ENCODE data around the gene OR51G1. TPM values are rescaled to one million over a fixed set of nuclear protein-coding genes. Genes with fewer than 3 reads are reported as not detected.

The OR51G1 gene
- total RNA-seq, 1 experiment from 2014 or later: not detected

- Mint-ChIP-seq H3K27me3 (ENCODE audit: unreplicated experiment) (no peaks in the 10 kb centered on the region), H3K4me1 (ENCODE audit: low read depth, unreplicated experiment) (no peaks in the 10 kb centered on the region), H3K4me3 (ENCODE audit: low read depth, unreplicated experiment) (no peak within 1 kb of the TSS), H3K27ac (ENCODE audit: unreplicated experiment) (no peak within 1 kb of the TSS), H3K9me3 (ENCODE audit: low read depth, unreplicated experiment) (no peaks in the 10 kb centered on the region), H3K36me3 (ENCODE audit: insufficient read depth, unreplicated experiment) (no peaks in the 10 kb centered on the region)
- CTCF ChIA-PET: no interaction called here
- intact Hi-C loops (cut with micrococcal nuclease; ENCODE audit: unreplicated experiment): no loop called here
- no peak for DNase-seq
- BruUV-seq (replicated peaks): no TSS peak
- no peak for TF ChIP-seq CTCF (IDR thresholded peaks at IDR 0.05; ENCODE audit: unreplicated experiment)
Measured at GRCh38 chr11:4903484-4903883, 20.7 kb downstream of the OR51G1 start, which contains the start of gene OR51A7. TSS of gene OR51A7 (plus strand) at chr11:4903783. CDS start at chr11:4907370, 3,587 bp downstream.

- no peak overlapping the region for H3K27ac Mint-ChIP-seq (ENCODE audit: unreplicated experiment)
- no peaks in the 10 kb centered on the region for H3K36me3 Mint-ChIP-seq (ENCODE audit: insufficient read depth, unreplicated experiment)
- peak; percentile 26 for TF ChIP-seq CTCF (IDR thresholded peaks at IDR 0.05; ENCODE audit: unreplicated experiment)
- peaks cover 10% of the 10 kb centered on the region for H3K9me3 Mint-ChIP-seq (ENCODE audit: low read depth, unreplicated experiment)
- intact Hi-C loops (cut with micrococcal nuclease; ENCODE audit: unreplicated experiment): no loop called here
- no peak for DNase-seq
- CTCF ChIA-PET: no interaction called here
- H3K27me3 Mint-ChIP-seq (ENCODE audit: unreplicated experiment): peaks cover 21% of the 10 kb centered on the region
- no TSS peak for BruUV-seq (replicated peaks)
- no peak overlapping the region for H3K4me3 Mint-ChIP-seq (ENCODE audit: low read depth, unreplicated experiment)
- no peaks in the 10 kb centered on the region for H3K4me1 Mint-ChIP-seq (ENCODE audit: low read depth, unreplicated experiment)
Measured at GRCh38 chr11:4891996-4892640, 32.0 kb downstream of the OR51G1 start.

GRCh38 chr11:4890279-4890678, 33.9 kb downstream of the OR51G1 start:
- no peak for TF ChIP-seq CTCF (IDR thresholded peaks at IDR 0.05; ENCODE audit: unreplicated experiment)
- intact Hi-C loops (cut with micrococcal nuclease; ENCODE audit: unreplicated experiment): no loop called here
- CTCF ChIA-PET: no interaction called here
- Mint-ChIP-seq H3K27ac (ENCODE audit: unreplicated experiment) (no peak overlapping the region), H3K4me3 (ENCODE audit: low read depth, unreplicated experiment) (no peak overlapping the region), H3K27me3 (ENCODE audit: unreplicated experiment) (peaks cover 6% of the 10 kb centered on the region), H3K4me1 (ENCODE audit: low read depth, unreplicated experiment) (no peaks in the 10 kb centered on the region), H3K36me3 (ENCODE audit: insufficient read depth, unreplicated experiment) (no peaks in the 10 kb centered on the region), H3K9me3 (ENCODE audit: low read depth, unreplicated experiment) (peaks cover 8% of the 10 kb centered on the region)
- no TSS peak for BruUV-seq (replicated peaks)
- DNase-seq: no peak

GRCh38 chr11:4887591-4887990, 36.5 kb downstream of the OR51G1 start:
- no TSS peak for BruUV-seq (replicated peaks)
- Mint-ChIP-seq H3K4me3 (ENCODE audit: low read depth, unreplicated experiment) (no peak overlapping the region), H3K4me1 (ENCODE audit: low read depth, unreplicated experiment) (no peaks in the 10 kb centered on the region), H3K36me3 (ENCODE audit: insufficient read depth, unreplicated experiment) (no peaks in the 10 kb centered on the region), H3K9me3 (ENCODE audit: low read depth, unreplicated experiment) (peaks cover 7% of the 10 kb centered on the region), H3K27ac (ENCODE audit: unreplicated experiment) (no peak overlapping the region), H3K27me3 (ENCODE audit: unreplicated experiment) (no peaks in the 10 kb centered on the region)
- DNase-seq: no peak
- CTCF ChIA-PET: no interaction called here
- intact Hi-C loops (cut with micrococcal nuclease; ENCODE audit: unreplicated experiment): no loop called here
- TF ChIP-seq CTCF (IDR thresholded peaks at IDR 0.05; ENCODE audit: unreplicated experiment): no peak

All from Calu3 (cell line).